ENCODE results near the gene TBKBP1.

Gene TBKBP1

DNA sequence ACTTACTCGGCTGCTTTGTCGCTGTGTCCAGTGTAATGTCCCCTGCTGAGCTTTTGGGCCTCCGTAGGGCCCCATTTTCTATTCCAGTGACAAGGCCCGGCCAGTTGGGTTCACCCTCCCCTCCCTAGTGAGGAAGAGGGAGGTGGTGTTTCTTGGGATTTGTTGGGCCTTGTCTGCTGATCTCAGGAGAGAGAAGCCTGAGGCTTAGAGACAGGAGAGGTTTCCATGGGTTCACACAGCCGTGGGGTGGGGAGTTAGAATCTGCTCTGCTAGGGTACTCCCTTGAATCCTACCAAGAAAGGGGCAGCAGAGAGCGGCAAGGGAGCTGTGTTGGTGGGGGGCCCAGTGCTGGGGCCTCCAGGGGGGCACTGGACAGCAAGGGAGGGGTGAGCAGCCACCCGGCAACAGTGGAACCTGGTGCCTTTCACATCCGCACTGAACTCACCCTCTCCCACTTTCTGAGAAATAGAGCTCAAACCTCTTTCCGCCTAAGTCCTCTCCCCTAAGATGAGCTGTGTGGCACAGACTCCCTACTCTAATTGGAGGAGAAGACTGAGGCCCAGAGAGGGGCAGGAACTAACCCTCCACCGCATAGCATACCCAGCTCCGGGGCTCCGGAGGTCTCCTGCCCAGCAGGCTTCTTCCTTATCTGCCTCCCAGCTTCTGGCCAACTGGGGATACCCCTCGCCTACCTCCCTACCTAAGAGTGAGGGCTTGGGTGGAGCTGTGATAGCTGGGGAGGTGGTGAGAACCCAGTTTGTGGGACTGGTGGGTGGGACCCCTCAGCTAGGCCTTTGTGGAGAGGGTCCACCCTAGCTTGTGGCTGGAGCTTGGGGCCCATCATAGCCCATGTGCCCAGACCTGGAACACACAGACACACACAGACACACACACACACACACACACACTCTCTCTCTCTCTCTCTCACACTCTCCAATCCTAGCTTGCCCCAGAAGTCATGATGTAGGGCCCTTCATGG lies 6.8 kb downstream of the TBKBP1 start:
- DNase-seq, result peak; percentile 51

DNA sequence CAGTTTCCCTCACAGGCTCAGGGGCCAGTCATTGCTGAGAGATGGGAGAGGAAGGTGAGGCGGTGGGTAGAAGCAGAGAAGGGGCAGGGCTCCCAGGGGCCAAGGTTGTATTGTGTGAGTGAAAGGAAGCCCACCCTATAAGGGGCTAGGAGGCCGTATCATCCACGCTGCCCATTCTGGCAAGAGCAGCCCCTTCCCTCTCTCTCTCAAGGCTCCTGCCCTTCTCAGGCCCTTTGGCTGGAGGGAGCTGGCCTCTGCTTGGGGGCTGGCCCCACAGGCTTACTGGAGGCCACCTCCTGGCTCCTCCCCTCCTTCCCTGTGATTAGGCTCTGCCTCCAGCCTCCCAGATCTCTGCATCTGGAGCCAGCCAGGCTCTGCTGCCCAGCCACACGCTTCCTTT lies 7.6 kb downstream of the TBKBP1 start:
- DNase-seq, result no peak

- DNase-seq, result no peak
These were observed 8.5 kb downstream of the TBKBP1 start for GRCh38 chr17:47702391-47702995.

DNA sequence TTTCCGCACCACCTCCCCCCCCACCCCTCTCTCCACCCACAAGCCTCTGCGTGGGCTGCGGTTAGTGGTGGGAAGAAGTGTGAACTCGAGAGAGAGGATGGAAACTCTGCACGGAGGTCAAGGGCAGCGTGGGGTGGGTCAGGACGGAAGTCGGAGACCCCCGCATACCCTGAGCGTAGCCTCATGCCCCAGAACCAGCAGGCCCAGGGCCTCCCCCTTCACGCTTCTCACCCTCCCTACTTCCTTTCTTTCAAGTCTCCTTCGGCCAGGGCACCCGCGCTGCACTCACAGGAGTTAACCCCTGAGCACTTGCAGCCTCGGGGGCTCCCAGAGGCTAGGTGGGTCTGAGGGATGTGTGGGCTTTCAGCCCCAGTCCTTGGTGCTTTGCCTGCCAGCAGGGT lies 9.2 kb downstream of the TBKBP1 start:
- DNase-seq, result peak; percentile 38

GRCh38 chr17:47703671-47704070 lies 9.7 kb downstream of the TBKBP1 start:
- DNase-seq, result no peak

DNA sequence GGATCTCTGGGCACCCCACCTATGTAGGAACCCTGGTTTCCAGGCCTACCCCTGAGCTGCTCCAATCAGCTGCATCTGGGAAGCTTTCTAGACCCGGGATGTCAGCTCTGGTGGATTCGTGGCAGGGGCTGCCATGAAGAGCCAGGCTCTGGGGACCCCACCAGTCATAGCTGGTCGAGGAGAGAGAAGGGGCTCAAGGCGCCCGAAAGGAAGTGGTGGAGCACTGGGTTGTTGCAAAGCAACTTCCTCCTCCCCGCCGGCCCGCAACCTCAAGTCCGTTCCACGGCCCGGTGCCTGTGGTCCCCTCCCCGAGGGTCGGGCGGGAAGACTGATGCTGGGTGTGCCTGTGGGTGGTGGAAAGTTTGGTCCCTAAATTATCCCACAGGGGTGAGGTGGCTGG lies 10.2 kb downstream of the TBKBP1 start:
- peak; percentile 39 for DNase-seq

DNA sequence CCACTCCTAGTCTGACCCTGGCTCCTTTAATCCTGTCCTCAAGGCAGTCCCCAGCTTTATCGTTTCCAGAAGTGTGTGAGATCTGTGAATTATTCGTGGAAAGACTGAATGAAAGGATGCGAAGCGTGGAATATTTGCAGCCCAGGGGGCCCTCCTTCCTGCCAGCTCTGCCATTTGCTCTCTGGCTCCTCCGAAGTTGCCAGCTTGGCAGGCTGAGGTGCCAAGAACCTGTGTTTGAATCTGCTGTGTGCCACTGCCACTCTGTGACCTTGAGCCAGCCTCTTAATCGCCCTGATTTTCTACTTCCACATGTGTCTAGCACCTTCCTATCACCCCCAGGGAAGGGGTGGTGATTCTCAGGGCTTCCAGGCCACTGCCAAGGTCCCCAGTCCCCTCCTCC lies 10.8 kb downstream of the TBKBP1 start:
- no peak for DNase-seq

GRCh38 chr17:47705536-47706530 lies 11.9 kb downstream of the TBKBP1 start:
- DNase-seq, result no peak

DNA sequence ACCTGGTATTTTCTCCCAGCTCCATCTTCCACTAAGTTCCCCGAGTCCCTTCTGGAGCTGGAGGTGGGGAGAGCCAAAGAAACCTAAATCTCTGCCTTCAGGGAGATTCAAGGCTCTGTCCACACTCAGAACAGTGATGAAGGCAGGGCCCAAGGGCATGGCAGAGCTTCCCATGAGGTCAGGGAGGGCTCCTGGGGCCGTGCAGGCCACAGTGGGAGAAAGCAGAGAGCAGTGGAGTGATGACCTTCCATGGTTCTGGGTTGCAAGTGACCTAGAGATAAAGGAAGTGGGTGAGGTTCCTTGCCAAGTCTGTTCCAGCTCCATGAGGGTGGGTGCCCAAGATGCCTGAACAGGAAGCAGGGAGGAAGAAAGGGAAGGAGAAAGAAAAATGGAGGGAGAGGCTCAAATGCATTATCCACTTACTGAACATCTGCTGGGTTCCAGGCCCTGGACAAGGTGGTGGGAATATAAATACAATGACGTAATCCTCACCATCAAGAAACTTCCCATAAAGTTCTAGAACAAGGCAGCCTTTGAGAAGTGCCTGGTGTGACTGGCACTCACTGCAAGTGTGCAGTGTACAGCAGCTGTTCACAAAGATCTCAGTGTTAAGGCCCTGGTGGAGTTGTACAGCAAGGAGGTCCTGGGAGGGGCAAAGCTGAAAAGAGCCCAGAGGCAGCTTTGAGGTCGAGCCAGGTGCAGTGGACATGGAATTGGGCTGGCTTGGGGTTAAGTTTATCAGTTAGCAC lies 13.3 kb downstream of the TBKBP1 start:
- DNase-seq, result no peak

DNA sequence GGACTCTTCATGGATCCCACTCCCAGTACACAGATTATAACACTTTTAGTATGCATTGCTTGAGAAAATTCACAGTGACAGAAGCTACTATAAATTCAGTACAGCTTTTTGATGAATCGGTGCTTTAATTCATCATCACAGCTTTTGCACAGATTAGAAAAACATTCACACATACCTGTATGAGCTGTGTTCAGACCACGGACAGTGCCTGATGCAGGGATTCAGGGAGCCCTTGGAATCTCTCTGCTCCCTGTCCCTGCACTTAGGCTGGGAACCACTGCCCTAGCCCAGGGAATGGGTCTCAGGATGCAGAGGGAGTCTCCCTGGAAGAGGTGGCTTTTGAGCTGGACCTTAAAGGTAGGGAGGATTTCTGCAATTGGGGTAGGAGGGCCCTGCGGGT lies 13.9 kb downstream of the TBKBP1 start:
- DNase-seq, result no peak

DNA sequence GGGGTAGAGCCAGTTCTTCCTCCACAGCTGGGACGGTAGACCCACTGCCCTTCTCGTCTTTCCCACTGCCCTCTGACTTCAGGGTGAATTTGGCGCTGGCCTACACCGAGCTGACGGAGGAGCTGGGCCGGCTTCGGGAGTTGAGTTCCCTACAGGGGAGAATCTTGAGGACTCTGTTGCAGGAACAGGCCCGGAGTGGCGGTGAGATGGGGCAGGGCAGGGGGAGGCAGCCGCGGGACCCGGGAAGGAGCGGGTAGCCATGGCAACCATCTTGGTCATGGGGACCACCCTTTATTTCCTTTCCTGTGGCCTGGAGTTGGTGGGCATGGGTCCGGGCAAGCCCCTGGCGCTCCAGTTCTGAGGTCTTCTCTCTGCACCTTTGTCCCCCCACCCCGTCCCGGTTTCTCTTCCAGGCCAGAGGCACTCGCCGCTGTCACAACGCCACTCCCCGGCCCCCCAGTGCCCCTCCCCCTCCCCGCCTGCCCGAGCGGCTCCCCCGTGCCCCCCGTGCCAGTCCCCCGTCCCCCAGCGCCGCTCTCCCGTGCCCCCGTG lies 14.4 kb downstream of the TBKBP1 start:
- DNase-seq, result no peak

- no peak for DNase-seq
These were observed 15.0 kb downstream of the TBKBP1 start for GRCh38 chr17:47708864-47709541.

- no peak for DNase-seq
These were observed 15.6 kb downstream of the TBKBP1 start for GRCh38 chr17:47709594-47709993.

- no peak for DNase-seq
These were observed 17.6 kb downstream of the TBKBP1 start for GRCh38 chr17:47711366-47712099.

- no peak for DNase-seq
These were observed 18.5 kb downstream of the TBKBP1 start for GRCh38 chr17:47712330-47713023.

DNA sequence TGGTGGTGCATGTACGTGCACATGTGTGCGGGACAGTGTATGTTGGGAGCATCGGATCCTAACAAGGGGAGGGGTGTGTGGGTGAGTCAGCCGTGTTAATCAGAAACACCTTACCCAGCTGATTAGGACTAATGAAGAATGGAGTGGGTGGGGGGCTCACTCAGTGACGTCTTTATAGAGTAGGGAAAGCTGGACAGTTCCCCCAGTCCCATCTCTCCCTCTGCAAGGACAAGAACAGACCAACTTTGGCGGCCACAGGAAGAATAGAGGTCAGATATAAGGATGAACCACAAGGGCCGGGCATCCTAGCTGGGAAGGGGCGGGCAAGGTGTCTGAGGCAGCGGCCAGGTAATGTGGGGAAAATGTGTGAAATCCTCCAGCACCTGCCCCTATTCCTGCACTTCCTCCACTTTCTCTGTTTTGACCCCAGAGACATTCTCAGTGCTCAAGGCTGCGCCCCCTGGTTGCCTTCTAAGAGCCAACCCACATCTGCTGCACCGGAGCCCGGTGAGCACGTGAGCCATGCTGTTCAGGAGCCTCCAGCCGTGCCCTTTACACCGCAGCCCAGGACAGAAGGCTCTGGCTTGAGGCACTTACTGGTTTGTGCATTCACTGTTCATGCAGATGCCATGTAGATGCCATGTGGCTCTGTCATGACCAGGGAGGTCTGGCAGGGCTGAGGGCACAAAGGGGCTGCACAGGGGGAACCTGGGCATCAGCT lies 20.2 kb downstream of the TBKBP1 start:
- DNase-seq, result no peak

DNA sequence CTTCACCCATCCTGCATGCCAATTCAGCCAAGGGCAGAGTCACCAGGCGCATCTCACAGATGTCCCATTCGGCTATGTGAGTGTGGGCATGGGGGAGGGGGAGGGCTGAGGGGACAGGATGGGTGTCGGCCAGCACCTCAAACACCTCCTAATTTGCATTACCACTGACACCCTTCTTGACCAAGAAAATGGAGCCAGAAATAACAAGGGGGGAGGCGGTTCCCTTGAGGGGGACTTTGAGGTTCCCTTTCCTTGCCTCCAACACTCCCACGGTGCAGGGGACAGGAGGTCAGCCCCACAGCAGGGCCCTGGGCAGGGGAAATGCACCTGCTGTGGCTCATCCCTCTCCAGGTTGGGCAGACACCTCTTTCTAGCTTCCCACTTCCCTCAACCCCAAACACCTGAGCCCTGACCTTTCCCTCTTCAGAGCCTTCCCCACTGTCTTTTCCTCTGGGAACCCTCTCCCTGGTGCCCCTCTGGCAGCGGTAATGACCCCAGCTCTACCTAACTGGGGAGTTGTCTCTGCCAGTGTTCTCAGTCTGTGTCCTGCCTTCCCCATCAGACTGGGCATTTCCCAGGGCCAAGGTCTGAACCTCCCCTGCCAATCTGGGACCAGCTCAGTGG lies 20.9 kb downstream of the TBKBP1 start:
- DNase-seq, result peak; percentile 48

DNA sequence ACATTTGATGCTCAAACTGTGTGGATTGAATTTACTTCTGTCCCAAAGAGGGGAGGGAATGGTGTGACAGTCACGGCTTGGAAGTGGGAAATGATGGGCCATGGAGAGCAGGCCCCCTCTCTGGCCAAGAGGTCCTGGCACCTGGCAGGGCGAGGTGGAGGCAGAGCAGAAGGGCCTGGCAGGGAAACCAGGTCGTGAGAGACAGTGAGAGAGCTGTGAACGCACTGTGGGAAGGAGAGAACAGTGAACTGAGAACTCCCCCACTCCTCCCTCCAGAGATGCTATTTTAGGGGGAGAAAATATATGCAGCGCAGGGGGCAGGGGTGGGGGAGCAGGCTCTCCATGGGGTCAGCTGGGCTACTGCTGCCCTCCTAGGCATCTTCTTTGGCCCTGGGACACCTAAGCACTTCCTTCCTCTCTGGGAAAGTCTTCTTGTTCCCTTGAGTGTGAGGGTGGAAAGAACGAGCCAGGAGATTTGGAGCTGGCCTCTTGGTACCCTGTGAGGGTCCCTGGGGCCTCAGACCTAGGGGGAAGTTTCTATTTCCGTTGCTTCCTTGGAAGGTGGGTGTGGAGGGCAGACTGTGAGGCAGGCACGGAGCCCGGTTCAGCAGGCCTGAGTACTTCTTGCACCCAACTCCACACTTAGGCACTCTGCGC lies 21.8 kb downstream of the TBKBP1 start:
- no peak for DNase-seq
